Measurements from ENCODE around the gene LRRIQ3. TPM values are rescaled to one million over a fixed set of nuclear protein-coding genes. Genes with fewer than 3 reads are reported as not detected.
A peak's percentile ranks its signal among the peaks of the same experiment; 100 is the strongest.

Gene LRRIQ3
- total RNA-seq, 1 donor from 2014 or later: 0.21 TPM

DNA sequence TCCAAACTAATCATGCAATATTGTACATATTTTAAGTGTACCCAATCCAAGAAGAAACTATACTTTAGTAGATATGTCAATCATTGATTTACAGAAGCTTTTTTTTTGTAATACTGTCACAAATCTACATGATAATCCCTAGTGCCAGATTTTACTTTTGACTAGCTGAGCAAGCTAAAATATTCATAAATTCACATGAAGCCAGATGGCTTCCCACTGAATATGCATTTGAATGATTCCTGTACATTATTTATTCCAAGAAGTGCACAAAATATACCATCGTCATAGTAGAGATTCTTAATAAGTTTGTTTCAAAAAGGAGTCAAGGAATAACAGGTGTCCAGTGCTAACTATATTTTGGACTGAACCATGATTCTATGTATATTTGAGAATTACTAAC is 17.3 kb upstream of the LRRIQ3 start:
- Mint-ChIP-seq H3K4me1 (ENCODE audit: unreplicated experiment) (peaks cover 12% of the 10 kb centered on the region), H3K27ac (ENCODE audit: unreplicated experiment) (no peak overlapping the region), H3K4me3 (ENCODE audit: unreplicated experiment) (no peak overlapping the region), H3K27me3 (ENCODE audit: unreplicated experiment) (peaks cover 1% of the 10 kb centered on the region), H3K9me3 (ENCODE audit: unreplicated experiment) (no peaks in the 10 kb centered on the region), H3K36me3 (ENCODE audit: low read depth, unreplicated experiment) (no peaks in the 10 kb centered on the region)
- no peak for DNase-seq (ENCODE audit: low spot score)
- TF ChIP-seq, protein P1, sequence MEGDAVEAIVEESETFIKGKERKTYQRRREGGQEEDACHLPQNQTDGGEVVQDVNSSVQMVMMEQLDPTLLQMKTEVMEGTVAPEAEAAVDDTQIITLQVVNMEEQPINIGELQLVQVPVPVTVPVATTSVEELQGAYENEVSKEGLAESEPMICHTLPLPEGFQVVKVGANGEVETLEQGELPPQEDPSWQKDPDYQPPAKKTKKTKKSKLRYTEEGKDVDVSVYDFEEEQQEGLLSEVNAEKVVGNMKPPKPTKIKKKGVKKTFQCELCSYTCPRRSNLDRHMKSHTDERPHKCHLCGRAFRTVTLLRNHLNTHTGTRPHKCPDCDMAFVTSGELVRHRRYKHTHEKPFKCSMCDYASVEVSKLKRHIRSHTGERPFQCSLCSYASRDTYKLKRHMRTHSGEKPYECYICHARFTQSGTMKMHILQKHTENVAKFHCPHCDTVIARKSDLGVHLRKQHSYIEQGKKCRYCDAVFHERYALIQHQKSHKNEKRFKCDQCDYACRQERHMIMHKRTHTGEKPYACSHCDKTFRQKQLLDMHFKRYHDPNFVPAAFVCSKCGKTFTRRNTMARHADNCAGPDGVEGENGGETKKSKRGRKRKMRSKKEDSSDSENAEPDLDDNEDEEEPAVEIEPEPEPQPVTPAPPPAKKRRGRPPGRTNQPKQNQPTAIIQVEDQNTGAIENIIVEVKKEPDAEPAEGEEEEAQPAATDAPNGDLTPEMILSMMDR (IDR thresholded peaks at IDR 0.05; ENCODE audit: unreplicated experiment): no peak

DNA sequence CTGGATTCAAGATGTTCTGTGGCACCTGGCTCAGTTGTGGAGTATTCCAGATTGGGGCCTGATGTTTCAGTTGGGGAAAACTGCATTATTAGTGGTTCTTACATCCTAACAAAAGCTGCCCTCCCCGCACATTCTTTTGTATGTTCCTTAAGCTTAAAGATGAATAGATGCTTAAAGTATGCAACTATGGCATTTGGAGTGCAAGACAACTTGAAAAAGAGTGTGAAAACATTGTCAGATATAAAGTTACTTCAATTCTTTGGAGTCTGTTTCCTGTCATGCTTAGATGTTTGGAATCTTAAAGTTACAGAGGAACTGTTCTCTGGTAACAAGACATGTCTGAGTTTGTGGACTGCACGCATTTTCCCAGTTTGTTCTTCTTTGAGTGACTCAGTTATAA is 7.3 kb upstream of the LRRIQ3 start:
- no peaks in the 10 kb centered on the region for H3K27me3 Mint-ChIP-seq (ENCODE audit: unreplicated experiment)
- H3K36me3 Mint-ChIP-seq (ENCODE audit: low read depth, unreplicated experiment): no peaks in the 10 kb centered on the region
- H3K27ac Mint-ChIP-seq (ENCODE audit: unreplicated experiment): no peak overlapping the region
- no peaks in the 10 kb centered on the region for H3K4me1 Mint-ChIP-seq (ENCODE audit: unreplicated experiment)
- H3K9me3 Mint-ChIP-seq (ENCODE audit: unreplicated experiment): no peaks in the 10 kb centered on the region
- TF ChIP-seq, protein P1 (IDR thresholded peaks at IDR 0.05; ENCODE audit: unreplicated experiment): no peak
- no peak for DNase-seq (ENCODE audit: low spot score)
- no peak overlapping the region for H3K4me3 Mint-ChIP-seq (ENCODE audit: unreplicated experiment)

DNA sequence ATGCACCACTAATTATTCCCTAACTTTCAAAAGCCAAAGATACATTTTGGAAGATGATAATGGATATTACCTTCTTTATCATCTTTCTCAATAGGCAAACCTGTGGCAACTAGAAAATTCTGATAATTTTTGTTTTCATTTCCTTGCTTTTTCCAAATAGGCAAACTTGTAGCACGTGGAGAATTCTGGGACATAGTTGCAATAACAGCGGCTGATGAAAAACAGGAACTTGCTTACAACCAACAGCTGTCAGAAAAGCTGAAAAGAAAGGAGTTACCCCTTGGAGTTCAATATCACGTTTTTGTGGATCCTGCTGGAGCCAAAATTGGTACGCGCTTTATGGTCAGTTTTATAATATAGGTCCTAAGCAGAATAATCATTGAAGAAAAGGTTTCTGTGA is 1.5 kb upstream of the LRRIQ3 start:
- H3K27ac Mint-ChIP-seq (ENCODE audit: unreplicated experiment): no peak overlapping the region
- H3K4me1 Mint-ChIP-seq (ENCODE audit: unreplicated experiment): peaks cover 6% of the 10 kb centered on the region
- TF ChIP-seq, protein P1 (IDR thresholded peaks at IDR 0.05; ENCODE audit: unreplicated experiment): no peak
- H3K36me3 Mint-ChIP-seq (ENCODE audit: low read depth, unreplicated experiment): no peaks in the 10 kb centered on the region
- H3K4me3 Mint-ChIP-seq (ENCODE audit: unreplicated experiment): no peak overlapping the region
- H3K9me3 Mint-ChIP-seq (ENCODE audit: unreplicated experiment): no peaks in the 10 kb centered on the region
- no peak for DNase-seq (ENCODE audit: low spot score)
- no peaks in the 10 kb centered on the region for H3K27me3 Mint-ChIP-seq (ENCODE audit: unreplicated experiment)

DNA sequence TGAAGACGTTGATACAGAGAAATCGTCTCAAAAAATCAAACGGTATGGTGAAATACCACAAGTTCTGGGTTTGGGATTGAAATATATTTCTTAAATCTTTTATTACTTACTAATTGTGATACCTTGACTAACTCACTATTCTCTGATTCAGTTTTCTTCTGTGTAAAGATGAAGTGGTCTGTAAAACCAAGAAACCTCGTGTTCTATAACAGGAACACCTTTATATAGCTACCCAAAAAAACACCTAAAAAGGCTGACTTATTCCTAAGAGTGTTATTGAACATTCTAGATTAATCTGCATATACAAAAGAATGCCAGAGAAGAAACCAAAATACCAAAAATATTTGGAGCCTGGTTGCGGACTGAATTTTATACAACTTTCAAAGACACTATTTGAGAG is 721 bp downstream of the LRRIQ3 start:
- peak overlapping the region; percentile 96 for H3K27ac Mint-ChIP-seq (ENCODE audit: unreplicated experiment)
- no peaks in the 10 kb centered on the region for H3K9me3 Mint-ChIP-seq (ENCODE audit: unreplicated experiment)
- peaks cover 6% of the 10 kb centered on the region for H3K4me1 Mint-ChIP-seq (ENCODE audit: unreplicated experiment)
- no peaks in the 10 kb centered on the region for H3K36me3 Mint-ChIP-seq (ENCODE audit: low read depth, unreplicated experiment)
- no peaks in the 10 kb centered on the region for H3K27me3 Mint-ChIP-seq (ENCODE audit: unreplicated experiment)
- peak overlapping the region; percentile 93 for H3K4me3 Mint-ChIP-seq (ENCODE audit: unreplicated experiment)
- DNase-seq (ENCODE audit: low spot score): no peak
- TF ChIP-seq, protein P1 (IDR thresholded peaks at IDR 0.05; ENCODE audit: unreplicated experiment): no peak

DNA sequence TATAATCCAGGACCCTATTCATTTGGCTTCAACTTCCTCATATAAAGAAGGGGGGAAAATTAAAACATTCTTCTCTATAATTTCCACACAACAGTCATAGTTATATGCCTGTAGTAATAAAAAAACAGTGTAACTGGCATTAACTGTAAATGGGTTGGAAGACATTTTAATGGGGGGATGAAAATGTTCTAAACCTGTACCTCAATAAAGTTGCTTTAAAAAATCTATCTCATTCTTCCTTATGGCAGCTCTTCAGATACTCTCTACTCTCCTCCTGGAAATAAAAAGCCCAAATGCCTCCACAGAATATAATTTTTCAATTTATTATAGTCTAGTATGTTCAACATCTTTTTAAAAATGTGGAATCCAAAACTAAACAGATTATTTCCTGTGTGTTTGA is 2.6 kb downstream of the LRRIQ3 start:
- H3K4me3 Mint-ChIP-seq (ENCODE audit: unreplicated experiment): no peak overlapping the region
- DNase-seq (ENCODE audit: low spot score): no peak
- no peaks in the 10 kb centered on the region for H3K9me3 Mint-ChIP-seq (ENCODE audit: unreplicated experiment)
- peaks cover 6% of the 10 kb centered on the region for H3K4me1 Mint-ChIP-seq (ENCODE audit: unreplicated experiment)
- H3K27me3 Mint-ChIP-seq (ENCODE audit: unreplicated experiment): no peaks in the 10 kb centered on the region
- H3K36me3 Mint-ChIP-seq (ENCODE audit: low read depth, unreplicated experiment): no peaks in the 10 kb centered on the region
- TF ChIP-seq, protein P1 (IDR thresholded peaks at IDR 0.05; ENCODE audit: unreplicated experiment): no peak
- no peak overlapping the region for H3K27ac Mint-ChIP-seq (ENCODE audit: unreplicated experiment)

Data from endothelial cell (in vitro differentiated cells).